Measurements from ENCODE around the gene DRG2.

Gene DRG2

DNA sequence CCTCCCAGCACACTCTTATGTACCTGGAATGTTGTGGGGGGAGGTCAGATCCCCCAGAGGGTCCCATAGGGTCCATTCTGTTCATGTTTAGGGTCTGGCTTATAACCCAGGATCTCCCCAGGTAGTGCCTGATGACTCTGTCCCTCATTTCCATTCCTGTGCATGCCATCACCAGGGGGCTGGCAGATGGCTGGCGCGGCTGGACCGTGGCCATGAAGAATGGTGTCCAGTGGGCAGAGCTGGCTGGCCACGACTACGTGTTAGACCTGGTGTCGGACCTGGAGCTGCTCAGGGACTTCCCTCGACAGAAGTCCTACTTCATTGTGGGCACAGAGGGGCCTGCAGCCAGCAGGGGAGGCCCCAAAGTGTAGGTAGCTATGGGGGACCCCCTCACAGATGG is 60.8 kb downstream of the DRG2 start:
- TF ChIP-seq, protein P1, sequence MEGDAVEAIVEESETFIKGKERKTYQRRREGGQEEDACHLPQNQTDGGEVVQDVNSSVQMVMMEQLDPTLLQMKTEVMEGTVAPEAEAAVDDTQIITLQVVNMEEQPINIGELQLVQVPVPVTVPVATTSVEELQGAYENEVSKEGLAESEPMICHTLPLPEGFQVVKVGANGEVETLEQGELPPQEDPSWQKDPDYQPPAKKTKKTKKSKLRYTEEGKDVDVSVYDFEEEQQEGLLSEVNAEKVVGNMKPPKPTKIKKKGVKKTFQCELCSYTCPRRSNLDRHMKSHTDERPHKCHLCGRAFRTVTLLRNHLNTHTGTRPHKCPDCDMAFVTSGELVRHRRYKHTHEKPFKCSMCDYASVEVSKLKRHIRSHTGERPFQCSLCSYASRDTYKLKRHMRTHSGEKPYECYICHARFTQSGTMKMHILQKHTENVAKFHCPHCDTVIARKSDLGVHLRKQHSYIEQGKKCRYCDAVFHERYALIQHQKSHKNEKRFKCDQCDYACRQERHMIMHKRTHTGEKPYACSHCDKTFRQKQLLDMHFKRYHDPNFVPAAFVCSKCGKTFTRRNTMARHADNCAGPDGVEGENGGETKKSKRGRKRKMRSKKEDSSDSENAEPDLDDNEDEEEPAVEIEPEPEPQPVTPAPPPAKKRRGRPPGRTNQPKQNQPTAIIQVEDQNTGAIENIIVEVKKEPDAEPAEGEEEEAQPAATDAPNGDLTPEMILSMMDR (IDR thresholded peaks at IDR 0.05; ENCODE audit: low read depth, low read length) = no peak
- H3K4me3 ChIP-seq (ENCODE audit: low read depth, low read length) = no peak overlapping the region
- in situ Hi-C loops (cut with HindIII; ENCODE audit: low sequenced_read_pairs) = no loop called here
- DNase-seq (ENCODE audit: low read depth, low spot score) = no peak

- H3K4me3 ChIP-seq (ENCODE audit: low read depth, low read length) = no peak overlapping the region
- in situ Hi-C loops (cut with HindIII; ENCODE audit: low sequenced_read_pairs) = no loop called here
Observed at GRCh38 chr17:18151290-18151689, 63.5 kb downstream of the DRG2 start.

DNA sequence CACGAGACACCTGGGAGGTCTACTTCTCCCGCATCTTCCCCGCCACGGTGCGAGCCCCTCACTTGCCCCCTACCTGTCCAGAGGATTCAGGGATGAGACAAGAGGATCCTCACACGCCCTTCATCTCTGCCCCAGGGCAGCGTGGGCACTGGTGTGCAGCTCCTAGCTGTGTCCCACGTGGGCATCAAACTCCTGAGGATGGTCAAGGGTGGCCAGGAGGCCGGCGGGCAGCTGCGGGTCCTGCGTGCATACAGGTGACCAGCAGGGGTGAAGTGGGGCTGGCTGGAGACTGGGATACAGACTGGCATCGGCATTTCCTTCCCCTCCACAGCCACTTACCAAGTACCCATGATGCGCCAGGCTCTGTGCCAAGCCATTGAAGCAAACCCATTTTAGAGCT is 67.4 kb downstream of the DRG2 start:
- H3K4me3 ChIP-seq (ENCODE audit: low read depth, low read length) = no peak overlapping the region
- TF ChIP-seq, protein P1 (IDR thresholded peaks at IDR 0.05; ENCODE audit: low read depth, low read length) = no peak
- no peak for DNase-seq (ENCODE audit: low read depth, low spot score)
- in situ Hi-C loops (cut with HindIII; ENCODE audit: low sequenced_read_pairs) = no loop called here

More at GRCh38 chr17:18151290-18151689, 63.5 kb downstream of the DRG2 start:
- no peak for DNase-seq (ENCODE audit: low read depth, low spot score)
- TF ChIP-seq, protein P1 (IDR thresholded peaks at IDR 0.05; ENCODE audit: low read depth, low read length) = no peak

DNA sequence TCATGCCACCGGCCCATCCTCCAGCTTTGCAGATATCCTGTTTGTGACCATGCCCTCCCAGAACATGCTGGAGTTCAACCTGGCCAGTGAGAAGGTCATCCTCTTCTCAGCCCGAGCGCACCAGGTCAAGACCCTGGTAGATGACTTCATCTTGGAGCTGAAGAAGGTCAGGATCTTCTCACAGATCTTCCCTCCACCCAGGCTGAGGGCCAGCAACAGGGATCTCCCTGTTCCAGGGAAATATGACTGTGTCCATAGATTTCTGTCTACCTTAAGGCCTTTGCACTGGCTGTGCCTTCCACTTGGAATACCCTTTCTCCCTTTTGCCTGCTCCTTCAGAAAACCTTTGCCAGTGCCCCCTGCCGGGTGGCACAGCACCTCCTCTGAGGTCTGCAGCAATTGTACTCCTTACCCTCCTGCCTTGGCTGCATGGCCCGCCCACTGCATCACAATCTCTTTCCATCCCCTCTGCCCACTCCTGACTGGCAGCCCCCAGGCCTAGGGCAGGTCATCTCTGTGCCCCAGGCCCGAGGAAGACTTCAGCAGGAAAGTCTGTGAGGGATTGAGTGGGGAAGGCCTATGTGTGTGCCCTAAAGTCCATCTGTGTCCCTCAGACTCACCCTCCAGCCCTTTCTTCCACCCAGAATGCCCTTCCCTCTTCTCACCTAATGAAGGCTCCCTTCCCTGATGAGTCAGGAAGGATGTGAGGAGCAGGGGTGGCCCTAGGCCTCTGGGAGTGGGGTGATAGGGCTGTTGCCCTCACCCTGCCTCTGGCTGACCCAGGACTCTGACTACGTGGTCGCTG is 68.6 kb downstream of the DRG2 start:
- no peak overlapping the region for H3K4me3 ChIP-seq (ENCODE audit: low read depth, low read length)
- TF ChIP-seq, protein P1 (IDR thresholded peaks at IDR 0.05; ENCODE audit: low read depth, low read length) = no peak
- in situ Hi-C loops (cut with HindIII; ENCODE audit: low sequenced_read_pairs) = no loop called here
- DNase-seq (ENCODE audit: low read depth, low spot score) = no peak

- DNase-seq (ENCODE audit: low read depth, low spot score) = no peak
- no peak overlapping the region for H3K4me3 ChIP-seq (ENCODE audit: low read depth, low read length)
- in situ Hi-C loops (cut with HindIII; ENCODE audit: low sequenced_read_pairs) = no loop called here
Observed at GRCh38 chr17:18156976-18157280, 69.2 kb downstream of the DRG2 start.

More at GRCh38 chr17:18156976-18157280, 69.2 kb downstream of the DRG2 start:
- TF ChIP-seq, protein P1 (IDR thresholded peaks at IDR 0.05; ENCODE audit: low read depth, low read length) = no peak

Data from astrocyte of the spinal cord (primary cell).